Lower leg skin (tissue), 3 donors: ENCODE data around the gene PSPH.

Experiments
- CTCF ChIP-seq, 3 donors: fragments of 450-650 bp; IDR thresholded peaks; one replicate each; pipeline ENCODE4 v1.5.1; 2016; ENCODE audit warnings: antibody characterized with exemption in 3 of 3, mild to moderate bottlenecking in 3 of 3, moderate library complexity in 2 of 3
- POLR2A ChIP-seq, 2 donors: fragments of 450-650 bp; IDR thresholded peaks; one replicate each; pipeline ENCODE4 v1.6.1; 2016 to 2017; ENCODE audit warnings: antibody characterized with exemption in 2 of 2, mild to moderate bottlenecking in 1 of 2, moderate library complexity in 1 of 2

GRCh38 chr7:56083150-56083785 lies 32.0 kb upstream of the PSPH start:
- TF ChIP-seq CTCF (IDR thresholded peaks at IDR 0.05) (no peak), POLR2A (IDR thresholded peaks at IDR 0.05) (no peak)
